ENCODE measurements around the gene STAMBPL1.

The STAMBPL1 gene

DNA sequence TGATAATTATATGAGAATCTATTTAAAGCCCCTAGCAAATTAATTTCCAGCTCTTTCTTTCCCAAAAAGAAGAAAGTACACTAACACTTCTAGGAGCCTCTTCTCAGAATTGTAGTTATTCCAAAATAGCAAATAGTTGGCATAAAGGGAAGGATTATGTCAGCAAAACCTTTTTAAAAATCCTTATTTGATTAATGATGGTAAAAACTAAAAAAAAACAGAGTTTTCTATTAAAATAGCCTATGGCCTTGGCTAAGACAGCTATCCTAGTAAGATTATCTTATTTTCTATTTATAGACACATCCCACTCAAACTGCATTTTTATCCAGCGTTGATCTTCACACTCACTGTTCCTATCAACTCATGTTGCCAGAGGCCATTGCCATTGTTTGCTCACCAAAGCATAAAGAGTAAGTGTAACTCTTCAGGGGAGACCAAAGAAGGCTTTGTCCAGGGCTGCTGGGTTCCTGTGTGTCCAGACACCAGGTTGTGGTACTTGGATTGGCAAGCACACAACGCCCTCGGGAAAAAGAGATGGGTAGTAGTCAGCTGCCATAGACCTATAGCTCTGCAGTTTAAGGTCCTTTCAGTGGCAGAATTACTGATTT, 41.0 kb downstream of the STAMBPL1 start:
- in situ Hi-C loops (cut with MboI; ENCODE audit: low pct_unique_long_range_greater_than_20kb, low sequenced_read_pairs, unreplicated experiment), result loop anchor here (10.0 kb wide), 1 partner anchor 356 kb away; no protein-coding TSS in a partner anchor
- no peak for DNase-seq (ENCODE audit: low spot score)
- TF ChIP-seq, protein P1, sequence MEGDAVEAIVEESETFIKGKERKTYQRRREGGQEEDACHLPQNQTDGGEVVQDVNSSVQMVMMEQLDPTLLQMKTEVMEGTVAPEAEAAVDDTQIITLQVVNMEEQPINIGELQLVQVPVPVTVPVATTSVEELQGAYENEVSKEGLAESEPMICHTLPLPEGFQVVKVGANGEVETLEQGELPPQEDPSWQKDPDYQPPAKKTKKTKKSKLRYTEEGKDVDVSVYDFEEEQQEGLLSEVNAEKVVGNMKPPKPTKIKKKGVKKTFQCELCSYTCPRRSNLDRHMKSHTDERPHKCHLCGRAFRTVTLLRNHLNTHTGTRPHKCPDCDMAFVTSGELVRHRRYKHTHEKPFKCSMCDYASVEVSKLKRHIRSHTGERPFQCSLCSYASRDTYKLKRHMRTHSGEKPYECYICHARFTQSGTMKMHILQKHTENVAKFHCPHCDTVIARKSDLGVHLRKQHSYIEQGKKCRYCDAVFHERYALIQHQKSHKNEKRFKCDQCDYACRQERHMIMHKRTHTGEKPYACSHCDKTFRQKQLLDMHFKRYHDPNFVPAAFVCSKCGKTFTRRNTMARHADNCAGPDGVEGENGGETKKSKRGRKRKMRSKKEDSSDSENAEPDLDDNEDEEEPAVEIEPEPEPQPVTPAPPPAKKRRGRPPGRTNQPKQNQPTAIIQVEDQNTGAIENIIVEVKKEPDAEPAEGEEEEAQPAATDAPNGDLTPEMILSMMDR (IDR thresholded peaks at IDR 0.05; ENCODE audit: extremely low read depth, insufficient read depth, missing control alignments), result no peak

DNA sequence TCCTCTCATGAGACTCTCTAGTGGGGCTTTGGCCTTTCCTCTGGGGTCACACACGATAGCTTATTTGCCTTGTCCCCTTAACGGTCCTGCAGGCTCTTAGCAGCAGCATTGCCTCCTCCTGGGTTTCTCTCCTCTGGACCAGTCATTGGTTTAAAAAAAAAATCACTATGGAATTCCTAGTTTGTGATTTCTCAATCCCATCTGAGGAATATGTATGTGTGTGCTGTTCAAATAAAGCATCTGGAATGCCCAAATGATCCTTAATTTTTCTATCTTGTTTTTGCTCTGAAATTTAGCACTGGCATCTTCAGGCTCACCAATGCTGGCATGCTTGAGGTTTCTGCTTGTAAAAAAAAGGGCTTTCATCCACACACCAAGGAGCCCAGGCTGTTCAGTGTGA, 42.0 kb downstream of the STAMBPL1 start:
- in situ Hi-C loops (cut with MboI; ENCODE audit: low pct_unique_long_range_greater_than_20kb, low sequenced_read_pairs, unreplicated experiment), result loop anchor here (10.0 kb wide), 1 partner anchor 357 kb away; no protein-coding TSS in a partner anchor
- TF ChIP-seq, protein P1 (IDR thresholded peaks at IDR 0.05; ENCODE audit: extremely low read depth, insufficient read depth, missing control alignments), result no peak
- DNase-seq (ENCODE audit: low spot score), result no peak

DNA sequence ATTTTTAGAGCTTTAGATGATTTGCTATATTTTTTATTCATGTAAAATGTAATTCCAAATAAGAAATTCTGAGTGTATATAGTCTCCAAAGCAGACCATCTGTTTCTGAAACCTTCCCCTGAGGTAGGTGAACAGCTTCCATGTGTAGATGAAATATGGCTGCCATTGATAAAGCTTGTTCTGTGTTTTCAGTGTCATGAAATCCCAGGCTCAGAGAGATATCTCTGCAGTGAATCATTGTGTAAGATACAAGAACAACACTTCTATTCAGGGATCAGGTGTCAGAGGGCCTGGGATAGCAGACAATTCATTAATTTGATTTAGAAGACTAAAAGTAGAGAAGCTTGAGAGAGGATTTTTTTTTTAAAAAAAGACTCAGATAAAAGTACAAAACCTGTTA, 43.5 kb downstream of the STAMBPL1 start:
- TF ChIP-seq, protein P1 (IDR thresholded peaks at IDR 0.05; ENCODE audit: extremely low read depth, insufficient read depth, missing control alignments), result no peak
- no peak for DNase-seq (ENCODE audit: low spot score)
- in situ Hi-C loops (cut with MboI; ENCODE audit: low pct_unique_long_range_greater_than_20kb, low sequenced_read_pairs, unreplicated experiment), result loop anchor here (10.0 kb wide), 1 partner anchor 359 kb away; no protein-coding TSS in a partner anchor

DNA sequence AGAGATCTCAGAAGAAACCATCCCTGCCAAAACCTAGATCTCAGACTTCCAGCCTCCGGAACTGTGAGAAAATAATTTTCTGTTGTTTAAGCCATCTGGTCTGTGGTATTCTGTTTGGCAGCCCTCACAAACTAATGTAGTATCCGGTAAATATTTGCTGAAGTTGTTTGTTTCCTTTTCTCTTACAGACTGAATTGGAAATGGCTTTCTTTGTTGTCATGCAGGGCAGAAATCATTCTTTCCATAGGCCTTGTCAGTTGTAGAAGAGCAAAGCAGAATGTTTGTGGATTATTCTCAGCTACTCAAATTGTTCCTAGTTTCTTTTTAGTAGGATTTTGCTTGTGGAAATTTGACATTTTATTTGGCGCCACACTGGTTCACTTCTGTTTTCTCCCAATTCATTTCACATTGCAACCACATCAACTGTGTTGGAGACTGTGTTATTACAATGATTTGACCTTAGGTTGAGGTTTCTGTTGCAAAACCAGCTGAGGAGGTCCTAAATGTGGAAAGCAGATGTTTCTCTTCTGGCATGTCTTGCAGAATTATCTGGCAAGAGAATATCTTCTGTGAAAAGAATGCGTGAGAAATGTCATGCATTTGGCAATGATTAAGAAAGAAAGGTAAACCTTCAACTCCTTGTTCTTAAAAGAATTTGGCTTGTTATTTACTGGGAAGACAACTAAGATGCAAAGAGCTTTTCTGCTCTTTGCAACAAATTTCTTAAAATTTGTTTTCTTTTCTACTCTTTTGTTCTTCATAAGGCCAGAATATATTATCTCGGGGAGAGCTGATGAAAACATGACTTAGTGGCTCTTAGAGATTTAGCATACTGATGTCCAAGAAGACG, 46.7 kb downstream of the STAMBPL1 start:
- in situ Hi-C loops (cut with MboI; ENCODE audit: low pct_unique_long_range_greater_than_20kb, low sequenced_read_pairs, unreplicated experiment), result loop anchor here (5.0 to 10.0 kb wide), 2 partner anchors 89 to 362 kb away; no protein-coding TSS in a partner anchor
- DNase-seq (ENCODE audit: low spot score), result no peak
- TF ChIP-seq, protein P1 (IDR thresholded peaks at IDR 0.05; ENCODE audit: extremely low read depth, insufficient read depth, missing control alignments), result no peak

DNA sequence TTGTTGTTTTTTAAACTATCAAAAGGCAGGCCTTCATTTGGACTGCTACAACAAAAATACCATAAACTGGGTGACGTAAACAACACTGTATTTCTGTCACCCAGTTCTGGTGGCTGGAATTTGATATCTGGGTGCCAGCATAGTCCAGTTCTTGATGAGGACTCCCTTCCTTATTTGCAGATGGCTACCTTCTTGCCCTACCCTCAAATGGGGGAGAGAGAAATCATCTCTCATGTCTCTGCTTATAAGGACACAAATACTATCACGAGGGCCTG, 47.3 kb downstream of the STAMBPL1 start:
- no peak for DNase-seq (ENCODE audit: low spot score)
- in situ Hi-C loops (cut with MboI; ENCODE audit: low pct_unique_long_range_greater_than_20kb, low sequenced_read_pairs, unreplicated experiment), result loop anchor here (5.0 to 10.0 kb wide), 2 partner anchors 90 to 363 kb away; no protein-coding TSS in a partner anchor
- TF ChIP-seq, protein P1 (IDR thresholded peaks at IDR 0.05; ENCODE audit: extremely low read depth, insufficient read depth, missing control alignments), result no peak

DNA sequence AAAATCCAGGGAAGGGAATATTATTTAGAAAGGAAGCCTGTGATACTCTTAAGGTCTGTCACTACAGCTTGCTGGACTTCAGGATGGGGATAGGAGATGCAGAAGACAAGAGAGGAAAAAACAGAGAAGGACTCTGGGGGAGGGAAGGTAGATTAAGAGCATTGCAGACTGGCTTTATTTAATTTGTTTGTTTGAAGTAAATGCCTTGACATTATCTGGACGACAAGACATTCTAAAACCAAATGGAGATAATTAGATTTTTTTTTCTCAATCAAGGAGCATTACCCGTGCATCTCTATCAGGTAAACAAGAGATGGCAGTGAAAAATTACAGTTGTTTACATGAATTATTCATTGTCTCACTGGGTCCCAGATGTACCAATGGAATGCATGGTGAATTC, 48.2 kb downstream of the STAMBPL1 start:
- DNase-seq (ENCODE audit: low spot score), result no peak
- TF ChIP-seq, protein P1 (IDR thresholded peaks at IDR 0.05; ENCODE audit: extremely low read depth, insufficient read depth, missing control alignments), result no peak
- in situ Hi-C loops (cut with MboI; ENCODE audit: low pct_unique_long_range_greater_than_20kb, low sequenced_read_pairs, unreplicated experiment), result loop anchor here (5.0 to 10.0 kb wide), 2 partner anchors 91 to 363 kb away; no protein-coding TSS in a partner anchor
